Measurements from ENCODE around the gene PIK3R5. TPM values are rescaled to one million over a fixed set of nuclear protein-coding genes. Genes with fewer than 3 reads are reported as not detected.
"Not testable (repeated sequence)": the region's sequence is repeated elsewhere in the genome, so short reads cannot be mapped to it uniquely, and the experiment has no call there.

Gene PIK3R5
- polyA plus RNA-seq, 10 donors: 0.79 to 5.2 (median 1.6) TPM

DNA sequence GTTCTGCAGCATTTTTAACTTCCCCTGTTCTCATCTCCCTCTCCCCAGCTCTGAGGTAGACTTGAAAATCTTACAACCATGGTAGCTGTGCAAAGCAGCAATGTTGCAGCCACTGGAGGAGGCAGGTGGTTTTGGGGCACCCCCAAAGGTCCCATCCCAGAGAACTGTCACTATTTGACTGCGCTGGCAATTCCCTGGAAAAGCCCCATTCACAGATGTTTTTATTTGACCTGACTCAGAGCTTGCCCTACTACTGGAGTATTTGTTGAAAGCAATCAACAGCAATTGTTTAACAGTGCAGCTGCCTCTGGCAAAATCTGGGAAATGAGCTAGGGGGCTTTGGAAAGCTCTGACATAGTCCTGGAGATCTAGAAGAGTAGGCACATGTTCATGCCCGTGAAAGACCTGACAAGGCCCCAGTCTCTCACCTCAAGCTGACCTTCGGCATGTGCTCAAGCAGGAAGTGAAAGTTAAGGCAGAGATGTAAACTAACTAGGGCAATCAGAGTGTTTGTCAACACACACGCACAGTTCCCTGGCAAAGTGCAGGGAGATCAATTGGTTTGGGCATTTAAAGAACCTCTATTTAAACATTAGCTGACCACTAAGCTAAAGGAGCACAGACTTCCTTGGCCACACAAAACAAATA is 19.7 kb upstream of the PIK3R5 start:
- DNase-seq: no peak

DNA sequence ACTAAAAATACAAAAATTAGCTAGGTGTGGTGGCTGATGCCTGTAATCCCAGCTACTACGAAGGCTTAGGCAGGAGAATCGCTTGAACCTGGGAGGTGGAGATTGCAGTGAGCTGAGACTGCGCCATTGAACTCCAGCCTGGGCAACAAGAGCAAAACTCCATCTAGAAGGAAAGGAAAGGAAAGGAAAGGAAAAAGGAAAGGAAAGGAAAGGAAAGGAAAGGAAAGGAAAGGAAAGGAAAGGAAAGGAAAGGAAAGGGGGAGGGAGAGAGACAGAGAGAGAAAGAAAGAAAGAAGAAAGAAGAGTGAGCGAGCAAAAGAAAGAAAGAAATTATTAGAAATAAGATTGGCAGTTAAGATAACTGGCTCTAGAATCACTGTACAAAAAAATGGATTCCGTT is 18.7 kb upstream of the PIK3R5 start:
- DNase-seq: not testable (repeated sequence)

- no peak for DNase-seq
Observed at GRCh38 chr17:8981443-8981842, 15.9 kb upstream of the PIK3R5 start.

DNA sequence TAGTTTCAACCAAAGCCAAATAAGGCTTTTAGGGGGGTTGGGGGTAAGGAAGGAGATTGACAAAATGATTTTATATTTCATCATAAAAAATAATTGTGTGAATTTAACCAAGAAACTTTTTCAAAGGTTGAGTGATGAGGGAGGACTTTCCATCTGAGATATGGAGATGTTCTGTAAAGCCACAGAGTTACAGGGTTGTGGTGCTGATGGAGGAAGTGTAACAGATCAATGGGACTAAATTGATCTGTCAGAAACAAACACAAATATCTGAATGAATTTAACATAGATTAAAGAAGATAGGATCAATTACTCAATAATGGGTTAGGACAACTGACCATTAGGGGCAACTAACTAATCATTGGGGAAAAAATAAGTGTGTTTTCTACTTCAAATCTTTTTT is 14.2 kb upstream of the PIK3R5 start:
- DNase-seq: no peak

GRCh38 chr17:8976638-8977037 is 11.1 kb upstream of the PIK3R5 start:
- DNase-seq: no peak

DNA sequence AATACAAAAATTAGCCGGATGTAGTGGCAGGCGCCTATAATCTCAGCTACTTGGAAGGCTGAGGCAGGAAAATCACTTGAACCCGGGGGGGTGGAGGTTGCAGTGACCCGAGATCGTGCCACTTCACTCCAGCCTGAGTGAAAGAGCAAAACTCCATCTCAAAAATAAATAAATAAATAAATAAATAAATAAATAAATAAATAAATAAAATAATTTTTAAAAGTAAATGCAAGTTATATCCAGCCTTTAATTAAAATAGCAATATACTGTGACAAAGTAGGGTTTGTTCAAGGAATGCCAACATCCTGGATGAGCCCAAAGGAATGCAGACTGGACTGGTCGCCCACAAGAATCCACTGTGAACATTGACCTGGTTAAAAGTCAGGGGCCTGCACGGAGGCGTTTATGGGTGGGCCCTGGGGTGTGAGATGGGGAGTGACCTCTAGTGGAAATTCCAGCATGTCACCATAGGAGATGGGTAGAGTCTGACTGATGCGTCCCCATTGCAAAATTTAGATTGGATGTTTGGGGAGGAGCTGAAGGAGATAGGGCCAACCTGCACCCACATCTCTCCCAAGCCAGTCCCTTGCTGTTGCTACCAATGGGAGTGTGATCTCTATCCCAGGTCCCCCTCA is 9.7 kb upstream of the PIK3R5 start:
- DNase-seq: no peak

DNA sequence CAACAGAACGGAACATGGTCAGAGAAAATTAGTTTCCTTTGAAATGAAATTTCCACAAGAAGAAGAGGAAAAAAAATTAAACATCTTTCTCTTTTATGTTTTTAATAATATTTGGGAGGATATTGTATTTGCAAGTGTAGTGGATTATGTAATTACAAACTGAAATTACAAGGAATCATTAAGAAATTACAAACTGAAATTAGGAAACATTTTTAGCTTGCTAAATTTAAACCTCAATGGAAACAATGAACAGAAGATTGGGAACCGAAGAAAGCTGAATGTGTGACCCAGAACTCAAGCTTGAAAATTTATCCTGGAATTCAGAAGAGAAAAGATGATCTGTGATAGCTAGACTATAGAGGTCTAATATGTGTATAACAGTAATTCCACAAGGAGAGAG is 4.4 kb upstream of the PIK3R5 start:
- no peak for DNase-seq

DNA sequence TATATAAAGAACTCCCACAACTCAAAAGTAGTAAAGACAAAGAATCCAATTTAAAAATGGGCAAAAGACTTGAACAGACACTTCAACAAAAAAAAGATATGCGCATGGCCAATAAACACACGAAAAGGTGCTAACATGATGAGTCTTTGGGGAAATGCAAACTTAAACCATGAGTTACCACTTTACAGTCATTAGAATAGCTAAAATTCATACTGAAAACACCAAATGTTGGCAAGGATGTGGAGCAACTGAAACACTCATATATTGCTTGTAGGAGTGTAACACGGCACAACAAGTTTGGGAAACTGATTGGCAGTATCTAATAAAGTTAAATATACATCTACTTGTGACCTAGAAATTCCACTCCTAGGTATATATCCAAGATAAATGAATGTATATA is 3.0 kb upstream of the PIK3R5 start:
- no peak for DNase-seq

GRCh38 chr17:8967861-8968260 is 2.4 kb upstream of the PIK3R5 start:
- DNase-seq: no peak

GRCh38 chr17:8966926-8967325 is 1.4 kb upstream of the PIK3R5 start:
- DNase-seq: peak in 1 of 3 donors; percentile 22

DNA sequence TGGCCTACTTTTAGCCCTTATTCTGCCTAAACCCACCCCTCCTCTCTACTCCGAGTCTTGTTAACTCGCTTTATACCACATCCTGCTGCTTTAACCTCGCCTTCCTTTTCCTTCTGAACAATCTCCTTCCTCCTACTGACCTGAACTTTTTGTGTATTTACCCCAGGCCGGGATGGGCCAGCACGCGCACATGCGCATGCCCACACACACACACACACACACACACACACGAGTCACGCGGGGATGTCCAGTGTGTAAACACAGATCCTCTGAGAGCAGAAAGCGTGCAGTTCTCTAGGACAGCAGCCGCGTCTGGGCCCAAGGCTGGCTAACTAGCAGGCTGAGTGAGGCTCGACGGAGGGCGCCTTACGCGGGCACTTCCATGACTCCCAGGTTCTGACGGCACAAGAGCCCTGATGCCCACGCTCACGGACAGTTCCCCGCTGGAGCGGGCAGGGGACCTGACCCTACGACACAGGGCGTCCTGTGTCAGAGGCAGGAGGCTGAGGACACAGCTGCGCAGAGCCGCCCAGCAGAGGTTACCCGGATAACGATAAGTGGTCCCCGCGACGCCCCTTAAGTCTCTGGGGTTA is 610 bp downstream of the PIK3R5 start:
- DNase-seq: peak in 2 of 3 donors; percentile 7 to 23

DNA sequence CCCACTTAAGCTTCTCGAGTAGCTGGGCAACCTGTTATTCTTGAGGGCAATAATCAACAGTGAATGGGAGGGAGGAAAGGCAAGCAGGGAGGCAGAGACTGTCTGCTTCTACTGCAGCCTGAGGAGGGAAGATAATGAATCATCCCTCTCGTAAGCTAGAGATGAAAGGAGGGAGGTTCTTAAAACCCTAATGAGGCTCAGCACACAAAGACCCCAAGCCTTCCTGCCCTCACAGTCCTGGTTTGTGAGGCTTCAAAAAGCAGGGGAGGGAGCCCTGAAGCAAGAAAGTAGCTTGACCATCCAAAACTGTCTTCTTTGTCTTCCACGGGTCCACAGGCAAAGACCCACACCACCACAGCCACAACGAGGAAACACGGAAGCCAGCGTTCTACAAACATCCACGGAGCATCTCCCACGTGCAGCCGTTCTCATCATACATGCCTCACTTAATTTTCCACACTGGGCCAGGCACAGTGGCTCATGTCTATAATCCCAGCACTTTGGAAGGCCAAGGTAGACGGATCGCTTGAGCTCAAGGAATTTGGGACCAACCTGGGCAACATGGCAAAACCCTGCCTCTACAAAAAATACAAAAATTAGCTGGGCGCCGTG is 1.8 kb downstream of the PIK3R5 start:
- DNase-seq: no peak

DNA sequence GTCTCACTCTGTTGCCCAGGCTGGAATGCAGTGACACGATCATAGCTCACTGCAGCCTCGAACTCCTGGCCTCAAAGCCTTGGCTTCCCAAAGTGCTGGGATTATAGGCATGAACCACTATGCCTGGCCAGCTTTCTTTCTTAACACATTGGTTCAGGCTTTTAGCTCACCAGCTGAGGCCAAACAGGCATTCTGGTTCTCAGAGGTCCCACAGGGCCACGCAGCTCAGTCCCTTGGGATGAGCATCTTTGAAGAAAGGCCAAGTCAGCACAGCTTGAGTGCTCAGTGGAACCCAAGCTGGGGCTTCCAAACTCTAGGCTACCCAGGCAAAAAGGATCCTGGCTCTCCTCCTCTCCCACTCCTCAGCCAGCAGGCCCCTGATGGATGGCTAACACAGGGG is 2.5 kb downstream of the PIK3R5 start:
- no peak for DNase-seq

GRCh38 chr17:8961829-8962228 is 3.7 kb downstream of the PIK3R5 start:
- no peak for DNase-seq

DNA sequence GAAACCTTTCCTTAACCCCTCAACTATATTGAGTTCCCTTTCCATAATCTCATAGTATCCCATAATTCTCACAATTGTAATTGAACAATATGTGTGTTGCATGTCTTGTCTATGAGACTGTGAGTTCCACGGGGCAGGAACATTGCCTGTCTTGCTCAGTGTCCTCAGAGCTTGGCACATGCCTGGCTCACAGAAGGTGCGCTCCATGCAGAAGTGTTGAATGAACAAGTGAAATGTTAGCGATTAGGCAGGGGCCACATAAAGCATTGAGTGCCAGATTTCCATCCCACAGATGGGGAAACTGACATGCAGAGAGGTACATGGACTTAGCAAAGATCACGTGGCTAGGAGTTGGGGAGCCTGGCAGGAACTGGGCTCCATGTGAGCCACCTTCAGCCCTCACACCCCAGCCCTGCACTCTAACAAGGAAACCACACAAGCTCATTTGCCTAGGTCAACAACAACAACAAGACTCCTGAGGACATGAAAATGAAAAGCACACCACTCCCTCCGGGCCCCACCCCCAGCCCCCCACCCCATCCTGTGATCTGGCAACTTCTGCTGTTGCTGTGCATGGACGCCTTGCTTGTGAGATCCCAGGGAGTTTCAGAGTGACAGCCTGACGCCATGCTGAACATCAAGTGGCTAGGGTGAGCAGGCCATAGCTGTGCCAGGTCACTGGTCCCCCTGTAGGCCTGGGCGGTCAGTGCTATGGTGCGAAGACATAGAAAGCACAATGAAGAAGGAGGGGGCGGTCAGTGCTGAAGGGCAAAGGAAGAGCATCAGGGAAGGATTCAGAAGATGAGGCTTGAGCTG is 5.0 kb downstream of the PIK3R5 start:
- no peak for DNase-seq

- DNase-seq: no peak
Observed at GRCh38 chr17:8959312-8959918, 6.1 kb downstream of the PIK3R5 start.

DNA sequence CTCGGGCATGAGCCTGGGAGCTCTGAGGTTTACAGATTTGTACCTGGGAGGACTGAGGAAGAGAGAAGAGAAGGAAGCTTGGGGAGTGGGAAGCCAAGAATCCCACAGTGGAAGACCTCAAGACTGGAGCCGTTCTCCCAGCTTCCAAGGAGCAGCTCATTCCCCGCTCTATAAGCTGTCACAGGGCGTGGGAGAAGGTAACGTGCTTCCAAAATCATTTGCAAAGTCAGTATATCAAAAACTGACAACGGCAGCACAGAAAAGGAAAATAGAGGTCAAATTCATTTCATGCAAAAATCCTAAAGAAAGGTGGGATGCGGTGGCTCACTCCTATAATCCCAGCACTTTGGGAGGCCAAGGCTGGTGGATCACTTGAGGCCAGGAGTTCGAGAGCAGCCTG is 7.8 kb downstream of the PIK3R5 start:
- DNase-seq: no peak

- no peak for DNase-seq
Observed at GRCh38 chr17:8956465-8956902, 9.0 kb downstream of the PIK3R5 start.

GRCh38 chr17:8955021-8955959 is 10.2 kb downstream of the PIK3R5 start:
- DNase-seq: peak in 1 of 3 donors; percentile 25

GRCh38 chr17:8954339-8954738 is 11.2 kb downstream of the PIK3R5 start:
- peak in 2 of 3 donors; percentile 36 to 42 for DNase-seq

Measured in muscle of back (tissue), 11 donors.